LHCN-M2 (cell line): ENCODE measurements around the gene AMMECR1L. TPM values are rescaled to one million over a fixed set of nuclear protein-coding genes. Genes with fewer than 3 reads are reported as not detected.
A peak's percentile ranks its signal among the peaks of the same experiment; 100 is the strongest.
"Not testable (repeated sequence)": the region's sequence is repeated elsewhere in the genome, so short reads cannot be mapped to it uniquely, and the experiment has no call there.

ENCODE experiments used
- DNase-seq: peaks from one replicate; pipeline ENCODE4 v3.0.0-alpha.2; 2012; ENCODE audit warnings: low read depth
- total RNA-seq: library from RNA; depleted of rRNA; stranded (reverse); fragments of >200 nt; gene quantifications from 2 replicates; pipeline ENCODE4 v1.2.3, GENCODE V29; 2014

Gene AMMECR1L
- total RNA-seq, 1 experiment from 2014 or later = 10.4 TPM

- DNase-seq = no peak
These were observed 1.5 kb upstream of the AMMECR1L start for GRCh38 chr2:127887082-127887775.

GRCh38 chr2:127886593-127886935 is 808 bp upstream of the AMMECR1L start:
- DNase-seq = not testable (repeated sequence)

GRCh38 chr2:127884861-127885740 is 655 bp downstream of the AMMECR1L start:
- peak; percentile 31 for DNase-seq

DNA sequence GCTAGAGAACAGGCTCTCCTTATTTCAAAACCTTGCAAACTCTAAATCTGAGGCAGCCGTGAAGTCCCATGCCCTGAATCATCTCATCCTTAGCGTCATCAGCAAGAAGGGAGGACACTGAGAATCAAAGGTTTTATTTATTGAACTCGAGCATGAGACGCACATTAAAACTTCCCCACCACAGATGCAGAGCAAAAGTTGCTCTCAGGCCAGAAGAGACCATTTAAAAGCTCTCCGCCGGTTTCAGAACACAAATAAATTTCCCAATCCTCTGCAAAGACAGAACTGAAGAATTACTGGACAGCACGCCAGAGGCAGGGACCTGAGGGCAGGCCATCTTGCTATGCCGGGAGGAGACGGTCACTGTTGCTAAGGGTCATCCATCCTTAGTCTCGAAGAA is 1.3 kb downstream of the AMMECR1L start:
- peak; percentile 26 for DNase-seq

- no peak for DNase-seq
These were observed 5.9 kb downstream of the AMMECR1L start for GRCh38 chr2:127879899-127880298.

GRCh38 chr2:127877626-127878025 is 8.1 kb downstream of the AMMECR1L start:
- DNase-seq = no peak

DNA sequence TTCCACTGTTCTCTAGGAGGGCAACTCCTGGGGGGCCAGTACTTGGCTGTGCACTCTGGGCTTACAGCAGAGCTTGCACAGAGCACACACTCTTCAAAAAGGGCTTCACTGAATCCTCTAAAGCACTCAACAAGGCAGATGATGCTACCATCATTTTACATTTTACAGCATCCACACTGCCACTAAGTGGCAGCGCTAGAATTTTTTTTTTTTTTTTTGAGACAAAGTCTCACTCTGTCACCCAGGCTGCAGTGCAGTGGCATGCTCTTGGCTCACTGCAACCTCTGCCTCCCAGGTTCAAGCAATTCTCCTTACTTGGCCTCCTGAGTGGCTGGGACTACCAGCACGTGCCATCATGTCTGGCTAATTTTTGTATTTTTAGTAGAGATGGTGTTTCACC is 8.6 kb downstream of the AMMECR1L start:
- no peak for DNase-seq

DNA sequence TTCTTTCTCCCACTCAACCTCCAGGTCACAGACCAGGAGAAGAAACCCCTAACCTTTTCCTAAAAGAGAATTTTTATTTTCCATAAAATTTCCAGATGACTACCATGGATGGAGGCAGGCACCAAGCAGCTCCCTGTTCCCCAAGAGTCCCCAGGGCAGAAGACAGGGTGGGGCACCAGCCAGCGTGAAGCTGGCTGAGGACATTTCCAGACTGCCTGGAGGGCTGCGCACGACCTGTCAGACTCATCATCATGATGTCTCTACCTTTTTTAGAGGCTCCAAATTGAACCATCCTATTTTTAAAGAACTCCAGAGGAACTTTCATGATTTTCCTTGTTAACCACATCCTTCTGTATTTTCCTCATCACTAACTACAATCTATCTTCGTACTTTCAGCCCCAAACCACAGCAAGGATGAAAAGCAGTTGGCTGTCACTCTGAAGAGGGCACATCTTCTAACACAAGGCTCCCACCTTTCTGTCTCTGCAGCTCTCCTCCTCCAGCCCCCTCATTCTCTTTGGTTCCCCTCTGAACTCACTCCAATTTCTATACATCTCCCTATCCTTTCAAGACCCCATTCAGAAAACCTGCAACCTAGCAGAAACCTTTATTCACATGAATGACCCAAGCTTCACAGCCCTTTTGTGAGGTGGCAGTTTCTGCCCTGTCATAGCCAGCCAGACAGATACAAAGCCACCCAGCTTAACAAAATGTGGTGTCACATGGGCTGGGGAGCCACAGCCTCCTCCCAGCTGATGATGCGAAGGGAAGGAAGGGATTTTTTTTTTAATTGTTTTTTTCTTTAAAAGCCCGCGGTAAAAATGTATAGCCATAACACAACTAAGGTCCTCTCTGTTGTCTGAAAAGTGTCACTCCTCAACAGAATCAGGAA is 11.1 kb downstream of the AMMECR1L start:
- DNase-seq = no peak

DNA sequence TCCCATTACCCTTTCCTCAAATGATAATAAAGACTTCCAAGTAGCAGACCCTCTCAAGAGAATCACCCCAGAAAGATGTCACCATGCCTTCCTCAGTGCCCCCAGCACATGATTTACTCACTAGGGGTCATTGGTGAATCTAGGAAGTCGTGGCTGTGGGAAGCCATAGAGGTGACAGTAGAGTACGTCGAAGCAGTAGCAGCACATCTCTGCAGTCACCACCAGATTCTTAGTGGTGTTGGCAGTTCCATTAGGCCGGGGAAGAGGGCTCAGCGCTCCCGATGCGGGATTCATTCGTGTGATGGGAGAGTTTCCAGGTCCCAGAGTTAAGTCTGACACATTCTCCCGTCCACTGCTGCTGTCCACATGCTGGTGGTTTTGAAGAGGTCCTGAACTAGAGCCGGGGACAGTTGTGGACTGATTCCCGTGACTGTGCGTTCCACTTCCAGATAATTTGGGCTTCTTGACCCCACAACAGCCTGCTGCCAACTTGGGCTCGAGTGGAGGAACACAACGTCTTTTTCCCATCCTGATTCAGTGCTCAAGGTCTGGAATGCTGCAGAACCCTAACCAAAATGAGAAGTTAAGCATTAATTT is 12.0 kb downstream of the AMMECR1L start:
- DNase-seq = no peak

- DNase-seq = no peak
These were observed 13.4 kb downstream of the AMMECR1L start for GRCh38 chr2:127872354-127872753.

- DNase-seq = no peak
These were observed 19.8 kb downstream of the AMMECR1L start for GRCh38 chr2:127865926-127866325.

GRCh38 chr2:127864877-127865276 is 20.9 kb downstream of the AMMECR1L start:
- DNase-seq = peak; percentile 31

DNA sequence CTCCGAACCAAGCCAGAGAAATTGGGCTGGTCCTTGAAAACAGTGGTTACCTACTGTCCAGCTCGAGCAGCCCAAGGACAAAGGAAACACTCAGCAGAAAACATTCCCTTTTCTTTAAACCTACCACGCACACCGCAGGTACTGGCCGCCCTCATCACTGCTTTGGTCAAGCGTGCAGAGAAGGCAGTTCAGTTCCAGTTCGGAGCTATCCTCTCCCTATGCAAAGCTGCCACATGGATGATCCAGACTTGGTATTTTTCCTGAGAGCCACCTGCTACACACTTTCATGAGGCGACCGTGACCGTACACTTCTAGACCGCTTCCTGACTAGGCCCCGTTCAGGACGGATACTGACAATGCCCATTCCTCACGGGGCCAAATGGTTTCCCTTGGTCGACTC is 23.5 kb downstream of the AMMECR1L start:
- DNase-seq = no peak

GRCh38 chr2:127860130-127860529 is 25.6 kb downstream of the AMMECR1L start:
- DNase-seq = no peak

GRCh38 chr2:127859712-127860085 is 26.1 kb downstream of the AMMECR1L start:
- DNase-seq = no peak

DNA sequence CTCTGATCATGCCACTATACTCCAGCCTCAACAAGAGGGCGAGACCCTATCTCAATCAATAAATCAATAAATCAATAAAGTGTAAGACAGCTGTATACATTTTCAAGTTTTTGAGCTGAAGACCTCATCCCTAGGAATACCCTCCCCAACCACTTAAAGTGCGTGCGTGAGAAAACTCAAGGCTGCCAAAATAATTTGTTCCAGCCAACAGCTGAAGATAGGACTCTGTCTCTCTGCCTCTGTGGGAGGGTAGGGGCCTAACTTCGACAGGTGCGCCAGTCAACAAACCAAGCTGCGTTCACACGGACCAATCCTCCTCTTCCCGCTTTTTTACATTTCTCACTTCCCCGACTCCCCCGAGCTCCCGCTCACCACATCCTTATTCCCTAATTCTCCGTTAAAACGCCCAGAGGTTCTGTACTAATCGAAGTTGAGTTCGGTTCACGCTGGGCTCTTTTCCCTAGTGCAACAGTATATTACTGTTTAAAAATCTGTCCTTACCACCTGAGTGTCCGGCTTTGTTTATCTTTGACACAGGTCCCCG is 28.4 kb downstream of the AMMECR1L start:
- peak; percentile 50 for DNase-seq

GRCh38 chr2:127853671-127854070 is 32.1 kb downstream of the AMMECR1L start:
- DNase-seq = peak; percentile 5

- DNase-seq = no peak
These were observed 33.4 kb downstream of the AMMECR1L start for GRCh38 chr2:127852388-127852787.

- DNase-seq = no peak
These were observed 37.8 kb downstream of the AMMECR1L start for GRCh38 chr2:127847931-127848330.

DNA sequence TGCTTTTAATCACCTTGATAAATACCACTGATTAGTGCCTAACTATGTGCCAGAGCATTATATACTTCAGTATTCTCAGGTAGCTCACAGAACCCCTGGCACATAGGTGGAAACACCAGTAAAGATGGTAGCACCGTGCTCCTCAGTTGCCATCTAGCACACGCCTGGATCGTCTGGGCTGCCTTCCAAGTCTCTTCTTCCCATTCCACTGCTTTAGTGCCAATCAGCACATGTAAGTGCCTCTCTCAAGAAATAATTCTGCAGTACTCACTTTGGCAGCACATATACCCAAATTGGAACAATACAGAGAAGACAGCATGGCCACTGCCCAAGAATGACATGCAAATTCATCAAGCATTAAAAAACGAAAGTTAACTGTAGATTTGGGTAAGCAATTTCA is 40.8 kb downstream of the AMMECR1L start:
- no peak for DNase-seq

- DNase-seq = no peak
These were observed 42.1 kb downstream of the AMMECR1L start for GRCh38 chr2:127843677-127844076.
